Measurements from ENCODE around the gene LRRC14B.
"Not testable (repeated sequence)": the region's sequence is repeated elsewhere in the genome, so short reads cannot be mapped to it uniquely, and the experiment has no call there.

The LRRC14B gene

GRCh38 chr5:241045-241669 is 49.9 kb downstream of the LRRC14B start:
- DNase-seq (ENCODE audit: low read depth) = peak; percentile 70

- not testable (repeated sequence) for DNase-seq (ENCODE audit: low read depth)
These were observed 52.5 kb downstream of the LRRC14B start for GRCh38 chr5:243683-244367.

- peak; percentile 62 for DNase-seq (ENCODE audit: low read depth)
These were observed 54.4 kb downstream of the LRRC14B start for GRCh38 chr5:245717-246116.
